Effector memory CD8-positive, alpha-beta T cell (primary cell): ENCODE results near the gene ELF5.
A peak's percentile ranks its signal among the peaks of the same experiment; 100 is the strongest.

Experiments
- ATAC-seq: fragments of 150-1000 bp; cut with Tn5 transposase; replicated peaks from 2 replicates; pipeline ENCODE4 v1.10.0; 2021; ENCODE audit warnings: mild to moderate bottlenecking, moderate library complexity
- DNase-seq, 3 experiments: peaks; one replicate each; pipeline ENCODE4 v3.0.0; 2021
- H3K27ac Mint-ChIP-seq, 2 donors: one replicate each; pipeline ENCODE4 v1.8.0; 2022; ENCODE audit warnings: mild to moderate bottlenecking in 2 of 2, mixed read lengths in 2 of 2, moderate library complexity in 2 of 2
- H3K27me3 Mint-ChIP-seq, 2 donors: one replicate each; pipeline ENCODE4 v1.8.0; 2022; ENCODE audit warnings: mixed read lengths in 2 of 2
- H3K36me3 Mint-ChIP-seq: one replicate; pipeline ENCODE4 v1.8.0; 2022; ENCODE audit warnings: mild to moderate bottlenecking, moderate library complexity, mixed read lengths; ENCODE audit not compliant: insufficient read depth
- H3K4me1 Mint-ChIP-seq, 2 donors: one replicate each; pipeline ENCODE4 v1.8.0; 2022; ENCODE audit warnings: low read depth in 2 of 2, mixed read lengths in 2 of 2
- H3K4me3 Mint-ChIP-seq, 2 donors: one replicate each; pipeline ENCODE4 v1.8.0; 2022; ENCODE audit warnings: mild to moderate bottlenecking in 2 of 2, mixed read lengths in 2 of 2, moderate library complexity in 2 of 2
- H3K9me3 Mint-ChIP-seq, 2 donors: one replicate each; pipeline ENCODE4 v1.8.0; 2022; ENCODE audit warnings: mixed read lengths in 2 of 2

Gene ELF5

GRCh38 chr11:34475656-34476055 is 37.9 kb downstream of the ELF5 start:
- DNase-seq = no peak
- no peaks in the 10 kb centered on the region for H3K27me3 Mint-ChIP-seq
- H3K9me3 Mint-ChIP-seq = no peaks in the 10 kb centered on the region
- no peak overlapping the region for H3K4me3 Mint-ChIP-seq
- H3K36me3 Mint-ChIP-seq = peaks cover 25% of the 10 kb centered on the region
- no peak for ATAC-seq
- no peaks in the 10 kb centered on the region for H3K4me1 Mint-ChIP-seq
- no peak overlapping the region for H3K27ac Mint-ChIP-seq

DNA sequence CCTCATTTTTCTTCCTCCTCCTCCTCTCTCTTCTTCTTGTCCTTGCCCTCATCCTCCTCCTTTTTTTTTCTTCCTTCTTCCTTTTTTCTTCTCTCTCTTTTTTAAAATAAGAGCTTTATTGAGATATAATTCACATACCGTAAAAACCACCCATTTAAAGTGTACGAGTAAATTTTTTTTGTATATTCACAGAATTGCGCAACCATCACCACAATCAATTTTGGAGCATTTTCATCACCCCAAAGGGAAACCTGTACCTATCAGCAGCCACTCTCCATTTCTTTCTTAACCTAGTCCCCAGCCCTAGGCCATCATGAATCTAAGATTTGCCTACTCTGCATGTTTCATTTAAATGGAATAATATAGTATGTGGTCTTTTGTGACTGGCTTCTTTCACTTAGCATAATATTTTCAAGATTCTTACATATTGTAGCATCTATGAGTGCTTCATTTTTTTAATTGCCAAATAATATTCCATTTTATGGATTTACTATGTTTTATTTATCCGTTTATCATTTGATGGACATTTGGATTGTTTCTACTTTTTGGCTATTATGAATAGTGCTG is 39.9 kb downstream of the ELF5 start:
- Mint-ChIP-seq H3K27ac (peak overlapping the region; percentile 13 to 35), H3K4me3 (no peak overlapping the region), H3K27me3 (no peaks in the 10 kb centered on the region), H3K9me3 (no peaks in the 10 kb centered on the region), H3K36me3 (peaks cover 35% of the 10 kb centered on the region), H3K4me1 (no peaks in the 10 kb centered on the region)
- ATAC-seq = no peak
- DNase-seq = no peak

GRCh38 chr11:34468209-34468841 is 45.3 kb downstream of the ELF5 start:
- Mint-ChIP-seq H3K36me3 (peaks cover 50% of the 10 kb centered on the region), H3K9me3 (peaks cover 0 to 2% of the 10 kb centered on the region in 2 donors), H3K27ac (no peak overlapping the region), H3K4me1 (no peaks in the 10 kb centered on the region), H3K27me3 (no peaks in the 10 kb centered on the region), H3K4me3 (no peak overlapping the region)
- ATAC-seq (peak; percentile 42), DNase-seq (peak; percentile 4 to 13 (median 7))

DNA sequence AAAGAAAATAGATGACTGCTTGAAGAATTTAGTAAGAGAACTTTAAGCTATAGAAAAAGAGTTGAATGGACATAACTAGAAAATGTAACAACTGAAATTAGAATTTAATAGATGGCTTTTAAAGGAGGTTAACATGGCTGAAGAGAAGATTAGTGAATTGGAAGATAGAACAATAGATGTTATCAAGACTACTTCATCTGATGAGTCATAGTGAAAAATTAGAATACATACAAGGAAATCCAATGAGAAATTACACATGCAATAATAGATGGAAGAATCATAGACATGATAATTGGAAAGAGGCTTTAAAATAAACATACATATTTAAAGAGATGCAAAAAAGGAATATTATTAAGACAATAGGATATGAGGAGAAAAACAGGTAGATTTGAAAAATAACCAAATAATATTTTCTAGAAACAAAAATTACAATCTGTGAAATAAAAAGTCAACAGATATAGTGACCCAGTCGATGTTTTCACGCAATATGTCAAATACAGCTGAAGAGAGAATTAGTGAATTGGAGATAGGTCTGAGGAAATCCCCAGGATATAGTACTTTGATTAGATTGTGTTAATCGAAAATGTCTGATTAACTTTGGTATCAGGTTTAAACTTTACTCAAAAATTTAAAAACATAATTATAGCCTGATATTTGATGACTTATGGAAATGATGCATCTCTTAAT is 46.6 kb downstream of the ELF5 start:
- H3K9me3 Mint-ChIP-seq = peaks cover 0 to 2% of the 10 kb centered on the region in 2 donors
- H3K27ac Mint-ChIP-seq = no peak overlapping the region
- DNase-seq (no peak), ATAC-seq (no peak)
- H3K36me3 Mint-ChIP-seq = peaks cover 52% of the 10 kb centered on the region
- no peak overlapping the region for H3K4me3 Mint-ChIP-seq
- no peaks in the 10 kb centered on the region for H3K27me3 Mint-ChIP-seq
- no peaks in the 10 kb centered on the region for H3K4me1 Mint-ChIP-seq

DNA sequence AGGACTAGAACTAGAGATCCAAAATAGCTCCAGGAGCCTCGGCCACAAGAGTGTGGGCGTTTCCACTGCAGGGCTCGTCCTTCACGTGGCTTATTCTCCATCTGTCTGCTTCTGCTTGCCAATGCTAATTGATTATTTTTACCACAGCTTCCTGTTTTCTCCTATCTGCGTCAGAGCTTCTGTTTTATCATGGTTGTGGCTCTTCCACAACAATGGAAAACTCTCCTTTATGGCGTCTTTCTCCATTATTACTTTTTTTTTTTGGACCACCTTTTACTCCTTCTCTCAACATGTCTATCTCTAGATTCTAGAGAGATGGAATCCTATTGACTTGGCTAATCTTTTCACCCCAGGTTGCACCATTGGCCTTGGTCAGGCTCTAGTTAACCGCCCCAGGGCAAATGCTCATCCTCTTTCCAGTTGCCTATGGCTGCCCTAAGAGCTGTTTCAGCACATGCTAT is 49.0 kb downstream of the ELF5 start:
- Mint-ChIP-seq H3K27me3 (no peaks in the 10 kb centered on the region), H3K9me3 (peaks cover 0 to 2% of the 10 kb centered on the region in 2 donors), H3K36me3 (peaks cover 45% of the 10 kb centered on the region), H3K4me3 (no peak overlapping the region), H3K27ac (peak overlapping the region in 1 of 2 donors; percentile 27), H3K4me1 (no peaks in the 10 kb centered on the region)
- no peak for DNase-seq
- ATAC-seq = no peak

DNA sequence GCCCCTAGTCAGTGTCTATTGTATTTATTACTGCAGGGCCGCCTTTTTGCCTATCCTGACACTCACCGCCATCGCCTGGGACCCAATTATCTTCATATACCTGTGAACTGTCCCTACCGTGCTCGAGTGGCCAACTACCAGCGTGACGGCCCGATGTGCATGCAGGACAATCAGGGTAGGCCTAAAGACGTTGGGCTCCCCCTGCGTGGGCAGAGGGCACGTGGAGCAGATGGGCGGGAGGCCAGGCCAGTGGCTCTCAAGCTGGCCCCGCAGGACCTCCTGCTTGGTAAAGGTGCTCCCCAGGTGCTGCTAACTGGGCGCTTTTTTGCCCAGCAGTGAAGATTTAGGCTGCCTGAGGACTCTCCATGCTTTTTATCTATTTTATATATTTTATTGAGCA is 52.4 kb downstream of the ELF5 start:
- peaks cover 49% of the 10 kb centered on the region for H3K36me3 Mint-ChIP-seq
- no peak for ATAC-seq
- no peak overlapping the region for H3K4me3 Mint-ChIP-seq
- no peaks in the 10 kb centered on the region for H3K27me3 Mint-ChIP-seq
- no peaks in the 10 kb centered on the region for H3K4me1 Mint-ChIP-seq
- no peak for DNase-seq
- no peak overlapping the region for H3K27ac Mint-ChIP-seq
- no peaks in the 10 kb centered on the region for H3K9me3 Mint-ChIP-seq

- H3K27ac Mint-ChIP-seq = no peak overlapping the region
- H3K9me3 Mint-ChIP-seq = no peaks in the 10 kb centered on the region
These were observed 53.3 kb downstream of the ELF5 start for GRCh38 chr11:34460278-34460677.

GRCh38 chr11:34459507-34460162 is 54.0 kb downstream of the ELF5 start:
- ATAC-seq (no peak), DNase-seq (no peak)
- H3K4me1 Mint-ChIP-seq = no peaks in the 10 kb centered on the region
- H3K36me3 Mint-ChIP-seq = peaks cover 56% of the 10 kb centered on the region
- H3K4me3 Mint-ChIP-seq = no peak overlapping the region
- no peaks in the 10 kb centered on the region for H3K9me3 Mint-ChIP-seq
- no peaks in the 10 kb centered on the region for H3K27me3 Mint-ChIP-seq
- peak overlapping the region; percentile 26 to 38 for H3K27ac Mint-ChIP-seq

More at GRCh38 chr11:34460278-34460677, 53.3 kb downstream of the ELF5 start:
- DNase-seq = no peak
- Mint-ChIP-seq H3K4me3 (no peak overlapping the region), H3K36me3 (peaks cover 55% of the 10 kb centered on the region), H3K27me3 (no peaks in the 10 kb centered on the region), H3K4me1 (no peaks in the 10 kb centered on the region)
- no peak for ATAC-seq

DNA sequence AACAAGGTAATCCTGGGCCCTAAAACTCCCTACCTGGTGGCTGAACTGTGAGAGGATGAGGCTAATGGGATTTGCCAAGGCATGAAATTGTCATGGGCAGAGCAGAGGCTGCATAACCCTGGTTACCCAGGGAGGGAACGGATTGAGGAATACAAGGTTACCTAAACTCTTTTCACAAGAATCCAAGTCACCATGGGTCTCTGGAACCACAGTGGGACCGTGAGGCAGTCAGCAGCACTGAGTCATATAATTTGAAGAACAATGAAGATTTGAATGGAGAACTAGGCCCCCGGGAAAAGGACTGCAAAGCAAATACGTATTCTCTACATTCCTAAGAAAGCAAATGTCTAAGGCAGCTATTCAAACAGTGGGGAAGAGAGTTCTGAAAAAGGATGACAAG is 55.1 kb downstream of the ELF5 start:
- Mint-ChIP-seq H3K36me3 (peaks cover 62% of the 10 kb centered on the region), H3K9me3 (no peaks in the 10 kb centered on the region), H3K27ac (no peak overlapping the region), H3K27me3 (no peaks in the 10 kb centered on the region), H3K4me1 (no peaks in the 10 kb centered on the region), H3K4me3 (no peak overlapping the region)
- ATAC-seq (no peak), DNase-seq (no peak)

DNA sequence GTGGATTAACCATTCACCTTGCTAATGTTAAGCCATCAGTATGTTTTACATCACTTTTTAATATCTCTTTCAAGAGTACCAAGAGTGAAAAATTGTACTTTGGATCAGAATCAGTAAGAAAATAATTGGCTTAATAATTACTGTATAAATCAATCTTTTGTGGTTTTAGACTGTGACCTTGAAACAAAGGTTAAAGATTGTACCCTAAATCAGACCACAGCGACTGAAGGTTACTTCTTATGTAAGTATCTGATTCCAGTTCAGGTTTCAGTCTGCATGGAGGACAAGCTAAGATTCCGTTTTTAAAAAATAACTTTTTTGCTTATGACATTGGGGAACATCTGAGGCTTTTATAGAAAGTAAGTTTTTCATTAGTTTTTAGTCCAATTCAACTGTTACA is 56.0 kb downstream of the ELF5 start:
- Mint-ChIP-seq H3K4me3 (no peak overlapping the region), H3K27ac (no peak overlapping the region), H3K27me3 (no peaks in the 10 kb centered on the region), H3K36me3 (peaks cover 61% of the 10 kb centered on the region), H3K9me3 (no peaks in the 10 kb centered on the region), H3K4me1 (no peaks in the 10 kb centered on the region)
- no peak for DNase-seq
- no peak for ATAC-seq

DNA sequence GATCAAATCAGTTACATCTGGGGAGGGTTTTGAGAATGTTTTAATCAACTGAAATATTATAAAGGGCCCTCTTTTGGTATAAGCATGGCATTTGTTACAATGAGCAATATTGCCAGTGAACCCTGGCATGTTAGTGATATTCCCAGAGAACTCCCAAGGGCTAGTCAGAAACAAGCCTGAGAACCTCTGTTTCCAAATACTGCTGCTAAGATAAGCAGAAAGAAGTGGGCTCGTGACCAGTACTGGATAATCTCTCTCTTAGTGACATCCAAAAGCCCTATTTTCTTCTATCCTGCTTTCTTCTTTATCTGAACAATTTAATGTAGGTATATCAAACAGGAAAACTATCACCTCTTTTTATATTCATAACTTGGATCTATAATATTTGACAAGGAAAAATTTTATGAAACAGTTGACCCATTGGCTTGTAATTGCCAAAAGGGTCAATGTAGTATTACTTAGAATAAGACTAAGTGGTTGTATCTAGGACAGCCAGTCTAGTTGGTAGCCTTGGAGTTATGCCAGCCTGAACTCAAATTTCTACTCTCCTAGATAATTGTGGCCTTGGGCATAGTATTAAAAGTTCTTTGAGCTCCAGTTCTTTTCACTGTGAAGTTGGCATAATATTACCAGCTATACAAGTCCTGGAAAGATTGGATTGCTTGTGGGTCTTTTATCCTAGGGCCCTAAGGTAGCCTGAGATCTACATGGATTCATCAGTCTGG is 59.1 kb downstream of the ELF5 start:
- H3K9me3 Mint-ChIP-seq = no peaks in the 10 kb centered on the region
- no peak for DNase-seq
- peaks cover 0 to 2% of the 10 kb centered on the region in 2 donors for H3K4me1 Mint-ChIP-seq
- no peak for ATAC-seq
- peaks cover 57% of the 10 kb centered on the region for H3K36me3 Mint-ChIP-seq
- H3K27me3 Mint-ChIP-seq = no peaks in the 10 kb centered on the region
- no peak overlapping the region for H3K27ac Mint-ChIP-seq
- H3K4me3 Mint-ChIP-seq = no peak overlapping the region

GRCh38 chr11:34451053-34451452 is 62.5 kb downstream of the ELF5 start:
- H3K9me3 Mint-ChIP-seq = no peaks in the 10 kb centered on the region
- H3K4me1 Mint-ChIP-seq = peaks cover 15 to 30% of the 10 kb centered on the region in 2 donors
- H3K36me3 Mint-ChIP-seq = peaks cover 39% of the 10 kb centered on the region
- ATAC-seq (no peak), DNase-seq (no peak)
- no peak overlapping the region for H3K4me3 Mint-ChIP-seq
- no peaks in the 10 kb centered on the region for H3K27me3 Mint-ChIP-seq
- H3K27ac Mint-ChIP-seq = no peak overlapping the region

- H3K27me3 Mint-ChIP-seq = no peaks in the 10 kb centered on the region
- no peaks in the 10 kb centered on the region for H3K9me3 Mint-ChIP-seq
- peak overlapping the region; percentile 59 to 67 for H3K27ac Mint-ChIP-seq
- peaks cover 25% of the 10 kb centered on the region for H3K36me3 Mint-ChIP-seq
- DNase-seq = no peak
- no peak for ATAC-seq
- H3K4me1 Mint-ChIP-seq = peaks cover 20 to 42% of the 10 kb centered on the region in 2 donors
- peak overlapping the region in 1 of 2 donors; percentile 40 for H3K4me3 Mint-ChIP-seq
These were observed 64.6 kb downstream of the ELF5 start for GRCh38 chr11:34449013-34449412.
